ENCODE results near the gene GPC4. TPM values are rescaled to one million over a fixed set of nuclear protein-coding genes. Genes with fewer than 3 reads are reported as not detected.

GPC4 gene
- total RNA-seq, 1 experiment from 2014 or later, result 17.8 TPM

DNA sequence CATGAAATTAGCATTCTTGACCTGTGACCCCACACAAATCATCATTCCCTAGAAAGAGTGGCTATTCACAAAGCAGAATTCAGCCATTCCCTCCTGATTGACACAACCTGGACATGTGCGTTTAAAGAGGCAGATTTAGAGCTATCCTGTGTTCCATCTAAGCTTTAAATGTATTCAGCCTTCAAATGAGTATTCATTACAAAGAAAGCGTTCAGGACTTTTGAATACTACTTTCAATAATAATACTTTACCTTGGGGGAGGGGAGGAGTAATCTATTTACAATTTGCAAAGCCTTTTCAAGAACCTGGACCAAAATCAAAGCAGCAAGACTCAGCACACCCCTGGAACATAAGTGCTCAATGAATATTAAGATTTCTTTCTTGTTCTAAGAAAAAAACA, 22.5 kb upstream of the GPC4 start:
- intact Hi-C loops (cut with micrococcal nuclease; ENCODE audit: unreplicated experiment), result no loop called here
- H3K9me3 ChIP-seq (ENCODE audit: low read depth, low read length, poor library complexity, severe bottlenecking), result no peaks in the 10 kb centered on the region
- ChIA-PET CTCF (no interaction called here), POLR2A (ENCODE audit: low non-redundant PET) (no interaction called here)
- no peak overlapping the region for H3K27ac ChIP-seq (ENCODE audit: low read depth, low read length, poor library complexity, severe bottlenecking)
- no peaks in the 10 kb centered on the region for H3K36me3 ChIP-seq (ENCODE audit: insufficient read depth, low read length, poor library complexity, severe bottlenecking)
- no peak for DNase-seq (ENCODE audit: low spot score)
- no TSS peak for BruUV-seq (replicated peaks)
- H3K4me3 ChIP-seq (ENCODE audit: low read depth, low read length, poor library complexity, severe bottlenecking), result no peak overlapping the region
- TF ChIP-seq EZH2 (IDR thresholded peaks at IDR 0.05; ENCODE audit: borderline replicate concordance, low read depth, low read length, poor library complexity, severe bottlenecking), result no peak
- TF ChIP-seq, protein P1, sequence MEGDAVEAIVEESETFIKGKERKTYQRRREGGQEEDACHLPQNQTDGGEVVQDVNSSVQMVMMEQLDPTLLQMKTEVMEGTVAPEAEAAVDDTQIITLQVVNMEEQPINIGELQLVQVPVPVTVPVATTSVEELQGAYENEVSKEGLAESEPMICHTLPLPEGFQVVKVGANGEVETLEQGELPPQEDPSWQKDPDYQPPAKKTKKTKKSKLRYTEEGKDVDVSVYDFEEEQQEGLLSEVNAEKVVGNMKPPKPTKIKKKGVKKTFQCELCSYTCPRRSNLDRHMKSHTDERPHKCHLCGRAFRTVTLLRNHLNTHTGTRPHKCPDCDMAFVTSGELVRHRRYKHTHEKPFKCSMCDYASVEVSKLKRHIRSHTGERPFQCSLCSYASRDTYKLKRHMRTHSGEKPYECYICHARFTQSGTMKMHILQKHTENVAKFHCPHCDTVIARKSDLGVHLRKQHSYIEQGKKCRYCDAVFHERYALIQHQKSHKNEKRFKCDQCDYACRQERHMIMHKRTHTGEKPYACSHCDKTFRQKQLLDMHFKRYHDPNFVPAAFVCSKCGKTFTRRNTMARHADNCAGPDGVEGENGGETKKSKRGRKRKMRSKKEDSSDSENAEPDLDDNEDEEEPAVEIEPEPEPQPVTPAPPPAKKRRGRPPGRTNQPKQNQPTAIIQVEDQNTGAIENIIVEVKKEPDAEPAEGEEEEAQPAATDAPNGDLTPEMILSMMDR (conservative IDR thresholded peaks at IDR 0.05; ENCODE audit: low read depth, low read length), result no peak
- no peaks in the 10 kb centered on the region for H3K27me3 ChIP-seq (replicated peaks; ENCODE audit: insufficient read depth, low read depth, low read length, poor library complexity)
- no peaks in the 10 kb centered on the region for H3K4me1 ChIP-seq (ENCODE audit: insufficient read depth, low read length, poor library complexity, severe bottlenecking)

DNA sequence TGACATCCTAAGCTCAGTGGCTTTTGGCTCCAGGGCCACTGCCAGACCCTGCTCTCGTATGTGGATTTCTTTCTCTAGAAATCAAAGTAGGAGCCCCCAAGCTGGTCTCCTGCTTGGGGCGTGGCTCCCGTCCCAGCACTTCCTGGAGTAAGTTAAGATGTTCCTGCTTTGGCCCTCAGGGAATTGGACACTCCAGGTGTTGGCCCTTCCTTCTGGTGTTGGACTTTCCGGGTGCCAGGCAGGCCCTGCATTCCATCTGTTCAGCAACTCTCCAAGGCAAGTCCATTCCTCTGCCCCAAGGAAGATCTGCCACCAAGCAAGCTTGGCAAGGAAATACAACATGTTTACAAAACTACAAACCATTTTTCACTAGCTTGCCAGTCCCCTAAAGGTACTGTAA, 22.1 kb upstream of the GPC4 start:
- TF ChIP-seq, protein P1 (conservative IDR thresholded peaks at IDR 0.05; ENCODE audit: low read depth, low read length), result no peak
- TF ChIP-seq EZH2 (IDR thresholded peaks at IDR 0.05; ENCODE audit: borderline replicate concordance, low read depth, low read length, poor library complexity, severe bottlenecking), result no peak
- H3K27me3 ChIP-seq (replicated peaks; ENCODE audit: insufficient read depth, low read depth, low read length, poor library complexity), result no peaks in the 10 kb centered on the region
- CTCF ChIA-PET, result no interaction called here
- no peak for DNase-seq (ENCODE audit: low spot score)
- no peaks in the 10 kb centered on the region for H3K9me3 ChIP-seq (ENCODE audit: low read depth, low read length, poor library complexity, severe bottlenecking)
- no peak overlapping the region for H3K27ac ChIP-seq (ENCODE audit: low read depth, low read length, poor library complexity, severe bottlenecking)
- POLR2A ChIA-PET (ENCODE audit: low non-redundant PET), result no interaction called here
- BruUV-seq (replicated peaks), result no TSS peak
- no peak overlapping the region for H3K4me3 ChIP-seq (ENCODE audit: low read depth, low read length, poor library complexity, severe bottlenecking)
- no peaks in the 10 kb centered on the region for H3K36me3 ChIP-seq (ENCODE audit: insufficient read depth, low read length, poor library complexity, severe bottlenecking)
- no peaks in the 10 kb centered on the region for H3K4me1 ChIP-seq (ENCODE audit: insufficient read depth, low read length, poor library complexity, severe bottlenecking)
- intact Hi-C loops (cut with micrococcal nuclease; ENCODE audit: unreplicated experiment), result no loop called here

DNA sequence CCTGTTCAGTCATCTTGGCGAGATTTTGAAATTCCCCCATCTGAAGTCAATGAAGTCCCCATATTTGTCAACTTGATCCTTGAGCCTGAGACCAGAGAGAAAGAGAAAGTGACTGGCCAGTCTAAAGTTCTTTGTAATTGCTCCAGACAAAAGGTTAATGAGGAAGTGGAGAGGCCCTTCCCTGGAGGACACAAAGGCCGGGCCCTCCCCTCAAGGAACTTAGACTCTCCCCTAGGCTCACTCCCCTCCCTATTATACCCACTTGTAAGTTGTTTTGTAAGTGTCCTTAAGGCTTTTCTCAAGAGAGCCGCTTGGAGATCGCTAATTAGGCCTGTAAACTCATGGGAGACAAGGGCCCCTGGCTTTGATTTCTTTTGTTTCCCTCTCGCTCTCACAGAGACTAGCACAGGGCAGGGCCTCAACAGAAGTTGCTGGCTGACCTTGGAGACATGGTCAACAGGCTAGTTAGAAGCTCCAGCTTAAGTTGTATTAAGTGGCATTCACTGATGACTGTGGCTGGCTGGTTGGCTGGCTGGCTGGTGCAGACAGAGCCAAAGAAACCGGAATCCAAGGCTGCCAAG, 20.3 kb upstream of the GPC4 start:
- POLR2A ChIA-PET (ENCODE audit: low non-redundant PET), result no interaction called here
- CTCF ChIA-PET, result no interaction called here
- TF ChIP-seq, protein P1 (conservative IDR thresholded peaks at IDR 0.05; ENCODE audit: low read depth, low read length), result no peak
- TF ChIP-seq EZH2 (IDR thresholded peaks at IDR 0.05; ENCODE audit: borderline replicate concordance, low read depth, low read length, poor library complexity, severe bottlenecking), result no peak
- H3K9me3 ChIP-seq (ENCODE audit: low read depth, low read length, poor library complexity, severe bottlenecking), result no peaks in the 10 kb centered on the region
- no peaks in the 10 kb centered on the region for H3K36me3 ChIP-seq (ENCODE audit: insufficient read depth, low read length, poor library complexity, severe bottlenecking)
- no TSS peak for BruUV-seq (replicated peaks)
- no peak for DNase-seq (ENCODE audit: low spot score)
- no peak overlapping the region for H3K27ac ChIP-seq (ENCODE audit: low read depth, low read length, poor library complexity, severe bottlenecking)
- H3K4me1 ChIP-seq (ENCODE audit: insufficient read depth, low read length, poor library complexity, severe bottlenecking), result no peaks in the 10 kb centered on the region
- intact Hi-C loops (cut with micrococcal nuclease; ENCODE audit: unreplicated experiment), result no loop called here
- no peak overlapping the region for H3K4me3 ChIP-seq (ENCODE audit: low read depth, low read length, poor library complexity, severe bottlenecking)
- H3K27me3 ChIP-seq (replicated peaks; ENCODE audit: insufficient read depth, low read depth, low read length, poor library complexity), result no peaks in the 10 kb centered on the region

Data from A673 (cell line).